Liver (tissue), 9 donors: Measurements from ENCODE around the gene DOCK1. TPM values are rescaled to one million over a fixed set of nuclear protein-coding genes. Genes with fewer than 3 reads are reported as not detected.
A peak's percentile ranks its signal among the peaks of the same experiment; 100 is the strongest.

ENCODE experiments used
- DNase-seq: peaks from one replicate; pipeline ENCODE4 v3.0.0-alpha.2; 2017; ENCODE audit warnings: low spot score
- H3K27ac ChIP-seq, 2 donors: one replicate each; pipeline ENCODE4 v1.7.0; 2013; ENCODE audit warnings: inconsistent platforms in 2 of 2, low read length in 2 of 2, control low read depth in 1 of 2, low read depth in 1 of 2, mild to moderate bottlenecking in 1 of 2
- H3K27me3 ChIP-seq, 4 donors: one replicate each; pipeline versions ENCODE4 v1.6.1 to v1.7.0; 2013; ENCODE audit warnings: low read length in 3 of 4, inconsistent platforms in 1 of 4, mild to moderate bottlenecking in 1 of 4, moderate library complexity in 1 of 4; ENCODE audit not compliant: control insufficient read depth in 4 of 4, insufficient read depth in 4 of 4
- H3K36me3 ChIP-seq, 4 donors: one replicate each; pipeline versions ENCODE4 v1.6.1 to v1.7.0; 2013; ENCODE audit warnings: low read length in 3 of 4, mild to moderate bottlenecking in 3 of 4, low read depth in 1 of 4, moderate library complexity in 1 of 4; ENCODE audit not compliant: control insufficient read depth in 4 of 4, insufficient read depth in 3 of 4
- H3K4me1 ChIP-seq, 4 donors: one replicate each; pipeline versions ENCODE4 v1.6.1 to v1.7.0; 2013; ENCODE audit warnings: low read length in 3 of 4, mild to moderate bottlenecking in 3 of 4, moderate library complexity in 1 of 4; ENCODE audit not compliant: control insufficient read depth in 4 of 4, insufficient read depth in 4 of 4
- H3K4me3 ChIP-seq, 3 donors: one replicate each; pipeline versions ENCODE4 v1.6.1 to v1.7.0; 2013; ENCODE audit warnings: low read length in 3 of 3, control low read depth in 1 of 3, low read depth in 1 of 3, mild to moderate bottlenecking in 1 of 3
- H3K9ac ChIP-seq, 2 donors: one replicate each; pipeline ENCODE4 v1.7.0; 2013; ENCODE audit warnings: low read length in 2 of 2, mild to moderate bottlenecking in 2 of 2, moderate library complexity in 2 of 2, control low read depth in 1 of 2, low read depth in 1 of 2
- H3K9me3 ChIP-seq, 4 donors: one replicate each; pipeline versions ENCODE4 v1.6.1 to v1.7.0; 2013; ENCODE audit warnings: low read length in 3 of 4; ENCODE audit not compliant: control insufficient read depth in 4 of 4
- ATF3 ChIP-seq: IDR thresholded peaks from 2 replicates; pipeline ENCODE4 v1.6.1; 2016; ENCODE audit warnings: antibody characterized with exemption
- CTCF ChIP-seq: fragments of 150-350 bp; IDR thresholded peaks from 2 replicates; pipeline ENCODE4 v1.5.1; 2017; ENCODE audit warnings: improper control_type of control experiment, low read depth, low read length; ENCODE audit not compliant: missing input control
- EGR1 ChIP-seq, 2 donors: IDR thresholded peaks; 2 replicates each; pipeline ENCODE4 v1.6.1; 2016 to 2018; ENCODE audit warnings: antibody characterized with exemption in 2 of 2, low read depth in 2 of 2
- FOXA1 ChIP-seq: IDR thresholded peaks from 2 replicates; pipeline ENCODE4 v1.6.1; 2016; ENCODE audit warnings: antibody characterized with exemption
- FOXA2 ChIP-seq: IDR thresholded peaks from 2 replicates; pipeline ENCODE4 v1.6.1; 2016; ENCODE audit warnings: antibody characterized with exemption
- GABPA ChIP-seq, 2 donors: IDR thresholded peaks in 1 of 2; conservative IDR thresholded peaks in 1 of 2; 2 replicates each; pipeline ENCODE4 v1.6.1; 2016; ENCODE audit warnings: antibody characterized with exemption in 2 of 2, mild to moderate bottlenecking in 1 of 2, moderate library complexity in 1 of 2
- HNF4A ChIP-seq, 2 donors: conservative IDR thresholded peaks; 2 replicates each; pipeline ENCODE4 v1.6.1; 2016; ENCODE audit warnings: antibody characterized with exemption in 2 of 2, mild to moderate bottlenecking in 2 of 2
- HNF4G ChIP-seq: IDR thresholded peaks from 2 replicates; pipeline ENCODE4 v1.6.1; 2016; ENCODE audit warnings: antibody characterized with exemption
- JUND ChIP-seq, 2 donors: IDR thresholded peaks; 2 replicates each; pipeline ENCODE4 v1.6.1; 2016; ENCODE audit warnings: antibody characterized with exemption in 2 of 2
- MAX ChIP-seq: IDR thresholded peaks from 2 replicates; pipeline ENCODE4 v1.6.1; 2016; ENCODE audit warnings: antibody characterized with exemption
- NR2F2 ChIP-seq: IDR thresholded peaks from 2 replicates; pipeline ENCODE4 v1.6.1; 2016; ENCODE audit warnings: antibody characterized with exemption
- RAD21 ChIP-seq, 2 donors: IDR thresholded peaks; 2 replicates each; pipeline ENCODE4 v1.6.1; 2016; ENCODE audit warnings: antibody characterized with exemption in 2 of 2, mild to moderate bottlenecking in 2 of 2
- REST ChIP-seq: IDR thresholded peaks from 2 replicates; pipeline ENCODE4 v1.6.1; 2016; ENCODE audit warnings: antibody characterized with exemption, mild to moderate bottlenecking
- RXRA ChIP-seq, 2 donors: IDR thresholded peaks; 2 replicates each; pipeline ENCODE4 v1.6.1; 2017 to 2018; ENCODE audit warnings: antibody characterized with exemption in 2 of 2, mild to moderate bottlenecking in 1 of 2
- SP1 ChIP-seq: IDR thresholded peaks from 2 replicates; pipeline ENCODE4 v1.6.1; 2018; ENCODE audit warnings: antibody characterized with exemption, mild to moderate bottlenecking
- TAF1 ChIP-seq: conservative IDR thresholded peaks from 2 replicates; pipeline ENCODE4 v1.6.1; 2016; ENCODE audit warnings: antibody characterized with exemption, mild to moderate bottlenecking
- YY1 ChIP-seq: IDR thresholded peaks from 2 replicates; pipeline ENCODE4 v1.6.1; 2016; ENCODE audit warnings: antibody characterized with exemption, mild to moderate bottlenecking
- ZBTB33 ChIP-seq: IDR thresholded peaks from 2 replicates; pipeline ENCODE4 v1.6.1; 2016; ENCODE audit warnings: antibody characterized with exemption
- WGBS: extraction: QIAGEN DNeasy Blood & Tissue Kit; methylation state at CpG from one replicate; pipeline ENCODE4 v1.1.7; 2013; 5-methylcytosine and 5-hydroxymethylcytosine counted together
- polyA plus RNA-seq, 2 donors: library from polyadenylated mRNA; stranded (reverse) in 1 of 2; unstranded in 1 of 2; fragments of 200-250 nt in 1 of 2; fragments of >200 nt in 1 of 2; fragmentation: Nextera tagmentation in 1 of 2; extraction: Ambion mirVana in 1 of 2; gene quantifications; one replicate each; pipeline versions ENCODE4 v1.2.1 to v1.2.3, GENCODE V29; 2013 to 2015
- total RNA-seq, 2 donors: library from RNA; depleted of rRNA; stranded (reverse); fragments of >200 nt; gene quantifications; one replicate each; pipeline ENCODE4 v1.2.3, GENCODE V29; 2014
- donor health status: healthy.
- donor health status: healthy.
- donor health status: healthy.
- donor health status: healthy.
- donor health status: healthy.

Gene DOCK1
- total and polyA plus RNA-seq, 4 donors: 3.8 to 28.8 (median 9.1) TPM

GRCh38 chr10:127354992-127355391, 449.8 kb downstream of the DOCK1 start:
- no peak overlapping the region for H3K27ac ChIP-seq
- no peak for DNase-seq
- no peak for TF ChIP-seq FOXA2
- peak in 1 of 2 donors; percentile 71 for TF ChIP-seq RAD21 (IDR thresholded peaks at IDR 0.05)
- TF ChIP-seq JUND (IDR thresholded peaks at IDR 0.05): no peak
- peak; percentile 13 for TF ChIP-seq CTCF
- TF ChIP-seq MAX: no peak
- no peaks in the 10 kb centered on the region for H3K27me3 ChIP-seq
- no peak overlapping the region for H3K9ac ChIP-seq
- H3K36me3 ChIP-seq: peaks cover 0 to 9% (median 2%) of the 10 kb centered on the region in 4 donors
- H3K9me3 ChIP-seq: no peaks in the 10 kb centered on the region
- WGBS: 86% methylated on average over 1 of the region's 1 CpG
- H3K4me1 ChIP-seq: no peaks in the 10 kb centered on the region
- H3K4me3 ChIP-seq: no peak overlapping the region

GRCh38 chr10:127356360-127356759, 451.1 kb downstream of the DOCK1 start:
- Histone ChIP-seq H3K27me3 (no peaks in the 10 kb centered on the region), H3K4me1 (no peaks in the 10 kb centered on the region), H3K4me3 (no peak overlapping the region), H3K9me3 (no peaks in the 10 kb centered on the region), H3K9ac (no peak overlapping the region), H3K27ac (no peak overlapping the region), H3K36me3 (peaks cover 0 to 9% (median 2%) of the 10 kb centered on the region in 4 donors)
- WGBS: 92% methylated on average over 6 of the region's 6 CpGs
- DNase-seq: no peak
- no peak for TF ChIP-seq YY1
- no peak for TF ChIP-seq FOXA2
- TF ChIP-seq MAX: no peak
- no peak for TF ChIP-seq EGR1 (IDR thresholded peaks at IDR 0.05; ENCODE audit: low read depth in 2 of 2)
- TF ChIP-seq HNF4A (conservative IDR thresholded peaks at IDR 0.05): no peak
- TF ChIP-seq ZBTB33: no peak
- TF ChIP-seq JUND (IDR thresholded peaks at IDR 0.05): no peak
- no peak for TF ChIP-seq RAD21 (IDR thresholded peaks at IDR 0.05)
- TF ChIP-seq NR2F2: no peak
- TF ChIP-seq ATF3: no peak
- no peak for TF ChIP-seq CTCF
- TF ChIP-seq RXRA (IDR thresholded peaks at IDR 0.05): no peak
- TF ChIP-seq REST: no peak
- no peak for TF ChIP-seq SP1
- TF ChIP-seq FOXA1: no peak
- TF ChIP-seq TAF1: no peak
- no peak for TF ChIP-seq HNF4G
- no peak for TF ChIP-seq GABPA (IDR thresholded peaks at IDR 0.05 in 1 of 2, conservative IDR thresholded peaks at IDR 0.05 in 1 of 2)
